OCI-LY7 (cell line): ENCODE measurements around the gene IL6. TPM values are rescaled to one million over a fixed set of nuclear protein-coding genes. Genes with fewer than 3 reads are reported as not detected.

ENCODE experiments used
- BruUV-seq: library from RNA; stranded (reverse); fragments of 400-500 nt; replicated peaks from 2 replicates; lab custom pipeline; 2021; lab: Mats Ljungman, UMichigan
- CTCF ChIA-PET: fragments of 300-600 bp; sonication (Branson Sonifier 250); formaldehyde crosslinking; loops from one replicate; lab custom pipeline; 2022; ENCODE audit warnings: antibody characterized with exemption; ENCODE audit not compliant: unreplicated experiment; lab: Charles Lee
- POLR2A ChIA-PET: fragments of 300-600 bp; sonication (Branson Sonifier 250); formaldehyde crosslinking; loops from one replicate; lab custom pipeline; 2022; ENCODE audit warnings: antibody characterized with exemption; lab: Charles Lee
- DNase-seq: peaks from one replicate; pipeline ENCODE4 v3.0.0-alpha.2; 2015; ENCODE audit warnings: low spot score
- H2AFZ ChIP-seq: fragments of 200-600 bp; sonication (generic), shearing (Covaris generic); 2 replicates; pipeline ENCODE4 v1.6.1; 2014; ENCODE audit warnings: mild to moderate bottlenecking, antibody characterized with exemption, low read length, moderate library complexity
- H3K27ac ChIP-seq: fragments of 200-600 bp; sonication (generic); 2 replicates; pipeline ENCODE4 v1.5.1; 2014; ENCODE audit warnings: mixed run types, low read depth, mild to moderate bottlenecking, moderate library complexity, low read length, inconsistent platforms; ENCODE audit not compliant: poor library complexity, severe bottlenecking
- H3K36me3 ChIP-seq: fragments of 200-600 bp; sonication (generic); 2 replicates; pipeline ENCODE4 v1.6.1; 2014; ENCODE audit warnings: mild to moderate bottlenecking, antibody characterized with exemption, low read length, moderate library complexity, mixed read lengths; ENCODE audit not compliant: insufficient read depth
- H3K4me1 ChIP-seq: fragments of 200-600 bp; sonication (generic); 2 replicates; pipeline ENCODE4 v1.5.1; 2014; ENCODE audit warnings: mild to moderate bottlenecking, low read length; ENCODE audit not compliant: insufficient read depth, poor library complexity, severe bottlenecking
- H3K4me2 ChIP-seq: fragments of 200-600 bp; sonication (generic); 2 replicates; pipeline ENCODE4 v1.6.1; 2014; ENCODE audit warnings: mild to moderate bottlenecking, low read length
- H3K4me3 ChIP-seq: fragments of 200-600 bp; sonication (generic); 2 replicates; pipeline ENCODE4 v1.5.1; 2014; ENCODE audit warnings: mild to moderate bottlenecking, low read depth, low read length; ENCODE audit not compliant: poor library complexity, severe bottlenecking
- H3K79me2 ChIP-seq: fragments of 200-600 bp; sonication (generic); 2 replicates; pipeline ENCODE4 v1.6.1; 2016; ENCODE audit warnings: low read depth, mild to moderate bottlenecking, low read length, moderate library complexity, mixed read lengths; ENCODE audit not compliant: insufficient read depth
- H3K9me2 ChIP-seq: fragments of 200-600 bp; sonication (generic); 2 replicates; pipeline ENCODE4 v1.6.1; 2016; ENCODE audit warnings: mild to moderate bottlenecking, low read length, mixed read lengths; ENCODE audit not compliant: insufficient read depth
- H3K9me3 ChIP-seq: fragments of 200-600 bp; sonication (generic); 2 replicates; pipeline ENCODE4 v1.6.1; 2014; ENCODE audit warnings: mild to moderate bottlenecking, mixed run types, low read length, mixed read lengths
- H4K20me1 ChIP-seq: fragments of 200-600 bp; sonication (generic); 2 replicates; pipeline ENCODE4 v1.6.1; 2014; ENCODE audit warnings: mild to moderate bottlenecking, antibody characterized with exemption, low read length, moderate library complexity, mixed read lengths; ENCODE audit not compliant: insufficient read depth
- CTCF ChIP-seq: fragments of 200-600 bp; sonication (generic); conservative IDR thresholded peaks from 2 replicates; pipeline ENCODE4 v1.5.1; 2014; ENCODE audit warnings: mild to moderate bottlenecking, antibody characterized with exemption, low read length, moderate library complexity, mixed read lengths
- EZH2phosphoT487 ChIP-seq: fragments of 200-600 bp; sonication (generic); IDR thresholded peaks from 2 replicates; pipeline ENCODE4 v1.6.1; 2018; ENCODE audit warnings: low read depth, borderline replicate concordance, mild to moderate bottlenecking, mixed run types, antibody characterized with exemption, low read length, moderate library complexity, mixed read lengths
- intact Hi-C: fragments of 100-400 bp; cut with micrococcal nuclease; formaldehyde crosslinking; loops from one replicate; pipeline ENCODE4 v1.10.0; 2022; ENCODE audit not compliant: unreplicated experiment
- total RNA-seq, 2 experiments: library from RNA; depleted of rRNA in 1 of 2; stranded (reverse); fragments of >200 nt in 1 of 2; shearing (Covaris generic) in 1 of 2; gene quantifications; 2 replicates each; pipeline ENCODE4 v1.2.3, GENCODE V29; 2014 to 2022

Gene IL6
- total RNA-seq, 2 experiments from 2014 or later, result not detected

GRCh38 chr7:22729180-22729825 is 2.3 kb downstream of the IL6 start:
- TF ChIP-seq CTCF, result no peak
- Histone ChIP-seq H3K9me3 (no peaks in the 10 kb centered on the region), H2AFZ (no peak overlapping the region), H3K4me2 (no peak overlapping the region), H3K79me2 (no peaks in the 10 kb centered on the region), H3K27ac (no peak overlapping the region), H3K9me2 (no peaks in the 10 kb centered on the region), H3K4me3 (no peak overlapping the region), H4K20me1 (no peaks in the 10 kb centered on the region), H3K36me3 (no peaks in the 10 kb centered on the region), H3K4me1 (no peaks in the 10 kb centered on the region)
- ChIA-PET CTCF (interaction anchor here (1.4 kb wide), 1 partner anchor 171 kb away, joined by 5 read pairs; no protein-coding TSS in a partner anchor), POLR2A (interaction anchor here (0.6 to 1.4 kb wide), 3 partner anchors 164 to 532 kb away, joined by 4 read pairs; no protein-coding TSS in a partner anchor)
- DNase-seq, result no peak
- intact Hi-C loops, result loop anchor here (5.0 to 10.0 kb wide), 2 partner anchors 53 to 625 kb away; no protein-coding TSS in a partner anchor
- no TSS peak for BruUV-seq

GRCh38 chr7:22730066-22730710 is 3.2 kb downstream of the IL6 start:
- Histone ChIP-seq H3K9me2 (no peaks in the 10 kb centered on the region), H3K4me1 (no peaks in the 10 kb centered on the region), H3K27ac (no peak overlapping the region), H3K36me3 (no peaks in the 10 kb centered on the region), H3K4me2 (no peak overlapping the region), H4K20me1 (no peaks in the 10 kb centered on the region), H3K79me2 (no peaks in the 10 kb centered on the region), H3K4me3 (no peak overlapping the region), H2AFZ (no peak overlapping the region), H3K9me3 (no peaks in the 10 kb centered on the region)
- DNase-seq, result no peak
- TF ChIP-seq EZH2phosphoT487, result no peak
- TF ChIP-seq CTCF, result no peak
- intact Hi-C loops, result no loop called here
- CTCF ChIA-PET, result no interaction called here
- no TSS peak for BruUV-seq
- POLR2A ChIA-PET, result interaction anchor here (0.6 to 0.7 kb wide), 3 partner anchors 165 to 533 kb away, joined by 4 read pairs; no protein-coding TSS in a partner anchor
